Measurements from ENCODE around the gene RCN2. TPM values are rescaled to one million over a fixed set of nuclear protein-coding genes. Genes with fewer than 3 reads are reported as not detected.

Gene RCN2
- total RNA-seq, 2 experiments from 2014 or later = 21.8 to 21.9 TPM

DNA sequence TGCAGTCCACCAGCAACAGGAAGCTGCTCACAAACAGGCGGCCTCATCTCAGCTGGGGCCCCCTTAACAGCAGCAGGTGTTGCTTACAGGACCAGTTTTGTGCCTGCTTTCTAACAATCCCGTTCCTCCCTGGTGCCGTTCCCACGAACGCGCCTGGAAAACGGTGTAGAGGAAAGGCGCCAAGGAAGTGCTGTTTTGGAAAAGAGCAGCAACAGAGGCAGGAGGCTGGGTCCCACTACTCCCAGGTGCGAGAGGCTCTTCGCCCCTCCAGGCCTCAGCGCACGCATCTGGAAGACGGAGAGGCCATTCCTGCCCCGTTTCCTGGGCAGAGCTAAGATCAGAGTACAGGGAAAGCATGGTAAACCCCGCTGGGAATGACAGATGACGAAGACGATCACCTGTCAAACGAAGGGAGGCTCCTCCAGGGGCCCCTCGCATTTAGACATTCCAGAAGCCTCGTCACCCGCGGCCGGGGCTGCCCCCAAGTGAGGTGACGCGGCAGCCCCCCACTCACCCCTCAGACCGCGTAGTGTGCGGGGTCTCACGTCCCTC, 27.0 kb upstream of the RCN2 start:
- H3K27ac Mint-ChIP-seq = peak overlapping the region; percentile 91
- no peaks in the 10 kb centered on the region for H3K9me3 Mint-ChIP-seq
- intact Hi-C loops (cut with micrococcal nuclease) = loop anchor here (10.0 kb wide), 1 partner anchor 110 kb away; no protein-coding TSS in a partner anchor
- ChIA-PET CTCF (interaction anchor here (0.7 to 1.2 kb wide), 4 partner anchors 23 to 69 kb away, joined by 3 to 4 read pairs (median 4); no protein-coding TSS in a partner anchor), POLR2A (interaction anchor here (0.9 to 1.2 kb wide), 2 partner anchors 20 to 26 kb away, joined by 3 to 4 read pairs; no protein-coding TSS in a partner anchor)
- H3K27me3 Mint-ChIP-seq = no peaks in the 10 kb centered on the region
- TF ChIP-seq, protein P1, sequence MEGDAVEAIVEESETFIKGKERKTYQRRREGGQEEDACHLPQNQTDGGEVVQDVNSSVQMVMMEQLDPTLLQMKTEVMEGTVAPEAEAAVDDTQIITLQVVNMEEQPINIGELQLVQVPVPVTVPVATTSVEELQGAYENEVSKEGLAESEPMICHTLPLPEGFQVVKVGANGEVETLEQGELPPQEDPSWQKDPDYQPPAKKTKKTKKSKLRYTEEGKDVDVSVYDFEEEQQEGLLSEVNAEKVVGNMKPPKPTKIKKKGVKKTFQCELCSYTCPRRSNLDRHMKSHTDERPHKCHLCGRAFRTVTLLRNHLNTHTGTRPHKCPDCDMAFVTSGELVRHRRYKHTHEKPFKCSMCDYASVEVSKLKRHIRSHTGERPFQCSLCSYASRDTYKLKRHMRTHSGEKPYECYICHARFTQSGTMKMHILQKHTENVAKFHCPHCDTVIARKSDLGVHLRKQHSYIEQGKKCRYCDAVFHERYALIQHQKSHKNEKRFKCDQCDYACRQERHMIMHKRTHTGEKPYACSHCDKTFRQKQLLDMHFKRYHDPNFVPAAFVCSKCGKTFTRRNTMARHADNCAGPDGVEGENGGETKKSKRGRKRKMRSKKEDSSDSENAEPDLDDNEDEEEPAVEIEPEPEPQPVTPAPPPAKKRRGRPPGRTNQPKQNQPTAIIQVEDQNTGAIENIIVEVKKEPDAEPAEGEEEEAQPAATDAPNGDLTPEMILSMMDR (IDR thresholded peaks at IDR 0.05) = no peak
- peak overlapping the region; percentile 91 for H3K4me3 Mint-ChIP-seq
- peaks cover 36% of the 10 kb centered on the region for H3K4me1 Mint-ChIP-seq (ENCODE audit: low read depth)
- ATAC-seq (no peak), DNase-seq (peak; percentile 62)
- H3K36me3 Mint-ChIP-seq (ENCODE audit: low read depth) = peaks cover 14% of the 10 kb centered on the region

DNA sequence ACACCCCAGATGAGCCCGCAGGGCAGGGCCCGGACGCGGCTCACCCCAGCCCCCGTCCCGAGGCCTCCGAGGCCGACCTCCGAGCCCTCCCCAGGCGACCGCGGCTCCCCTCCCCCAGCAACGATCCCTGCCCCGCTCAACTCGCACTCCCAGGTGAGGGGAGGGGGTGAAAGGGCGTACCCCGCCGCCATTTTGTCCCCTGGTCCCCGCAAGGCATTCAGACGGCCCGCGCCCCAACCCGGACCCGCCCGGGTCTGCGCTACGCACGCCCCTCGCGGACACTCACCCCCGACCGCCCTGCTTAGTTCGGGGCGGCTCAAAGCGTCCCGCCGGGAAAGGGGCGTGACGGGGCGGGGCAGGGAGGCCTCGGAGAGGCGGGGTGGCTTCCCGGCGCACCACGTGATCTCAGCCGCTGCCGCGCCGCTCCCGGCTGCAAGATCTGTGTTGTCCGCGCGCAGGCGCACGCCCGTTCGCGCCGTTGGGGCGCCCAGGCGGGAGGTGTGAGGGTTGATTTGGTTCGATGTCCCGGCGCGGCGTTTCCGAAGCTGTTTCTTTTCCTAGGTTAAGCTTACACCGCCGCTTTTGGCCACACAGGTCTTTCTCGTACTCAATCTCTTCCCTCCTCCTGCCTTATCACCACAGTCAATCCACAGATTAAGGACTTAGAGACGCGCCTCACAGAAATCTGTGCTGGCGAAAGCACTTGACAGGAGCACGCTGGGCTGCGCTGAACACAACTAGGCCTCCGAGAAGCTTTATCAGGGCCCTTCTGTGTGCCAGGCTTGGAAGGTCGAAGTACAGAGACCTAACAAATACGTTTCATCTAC, 26.3 kb upstream of the RCN2 start, which contains the start of gene SCAPER:
TSS of gene SCAPER (minus strand) at position 328 of the 827 bp plus-strand sequence. CDS start 21,523 bp downstream, outside the sequence.
- intact Hi-C loops (cut with micrococcal nuclease) = loop anchor here (10.0 kb wide), 1 partner anchor 110 kb away; no protein-coding TSS in a partner anchor
- CTCF ChIA-PET = interaction anchor here (0.9 to 1.2 kb wide), 2 partner anchors 26 to 68 kb away, joined by 3 to 4 read pairs; no protein-coding TSS in a partner anchor

DNA sequence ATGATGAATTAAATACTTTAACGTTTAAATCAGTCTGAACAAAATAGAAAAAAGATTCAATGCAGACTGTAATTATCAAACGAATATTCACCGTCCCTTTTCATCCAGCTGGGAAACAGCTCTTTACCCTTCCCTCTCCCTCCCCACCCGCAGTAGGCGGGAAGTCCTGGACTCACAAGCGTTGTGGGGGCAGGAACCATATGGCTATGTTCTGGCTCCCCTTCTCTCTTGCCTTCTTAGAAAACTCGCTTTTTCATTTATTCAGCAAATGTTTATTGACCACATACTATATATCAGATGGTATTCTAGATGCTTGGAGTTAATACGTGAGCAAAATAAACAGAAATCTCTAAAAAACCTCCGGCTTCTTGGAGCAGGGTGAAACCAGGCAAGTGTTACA, 25.7 kb upstream of the RCN2 start:
- Mint-ChIP-seq H3K9me3 (no peaks in the 10 kb centered on the region), H3K27me3 (no peaks in the 10 kb centered on the region), H3K4me3 (peak overlapping the region; percentile 91), H3K36me3 (ENCODE audit: low read depth) (peaks cover 8% of the 10 kb centered on the region), H3K4me1 (ENCODE audit: low read depth) (peaks cover 33% of the 10 kb centered on the region), H3K27ac (peak overlapping the region; percentile 91)
- intact Hi-C loops (cut with micrococcal nuclease) = loop anchor here (10.0 kb wide), 1 partner anchor 109 kb away; no protein-coding TSS in a partner anchor
- POLR2A ChIA-PET = interaction anchor here (0.7 to 1.3 kb wide), 9 partner anchors 10 to 1538 kb away, joined by 3 to 9 read pairs (median 4); no protein-coding TSS in a partner anchor
- DNase-seq (no peak), ATAC-seq (no peak)
- CTCF ChIA-PET = no interaction called here
- TF ChIP-seq, protein P1 (IDR thresholded peaks at IDR 0.05) = no peak

More for the DNA sequence above, 26.3 kb upstream of the RCN2 start, which contains the start of gene SCAPER:
- peak within 1 kb of the TSS; percentile 91 for H3K4me3 Mint-ChIP-seq
- peak; percentile 89 for ATAC-seq
- POLR2A ChIA-PET = interaction anchor here (0.7 to 1.3 kb wide), 9 partner anchors 11 to 1537 kb away, joined by 3 to 9 read pairs (median 4); no protein-coding TSS in a partner anchor
- H3K4me1 Mint-ChIP-seq (ENCODE audit: low read depth) = peaks cover 36% of the 10 kb centered on the region
- H3K27me3 Mint-ChIP-seq = no peaks in the 10 kb centered on the region
- peaks cover 12% of the 10 kb centered on the region for H3K36me3 Mint-ChIP-seq (ENCODE audit: low read depth)
- DNase-seq = peak; percentile 94
- H3K27ac Mint-ChIP-seq = peak within 1 kb of the TSS; percentile 91
- TF ChIP-seq, protein P1 (IDR thresholded peaks at IDR 0.05) = no peak
- no peaks in the 10 kb centered on the region for H3K9me3 Mint-ChIP-seq

DNA sequence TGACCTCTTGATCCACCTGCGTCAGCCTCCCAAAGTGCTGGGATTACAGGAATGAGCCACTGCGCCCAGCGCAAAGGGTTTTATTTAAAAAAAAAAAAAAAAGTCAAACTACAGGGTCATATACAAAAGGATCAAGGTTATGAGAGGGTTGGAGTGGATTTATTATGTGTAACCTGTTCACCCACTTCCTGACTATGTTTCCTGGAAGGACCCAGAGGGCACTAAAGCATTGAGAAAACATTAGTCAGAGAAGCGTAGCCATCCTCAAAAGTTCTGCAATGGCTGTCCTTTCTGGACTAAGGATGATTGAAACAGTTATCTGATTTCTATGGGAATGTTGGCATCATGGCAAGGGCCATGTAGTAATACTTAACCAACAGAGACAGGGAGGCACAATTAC, 19.1 kb upstream of the RCN2 start:
- no peak overlapping the region for H3K27ac Mint-ChIP-seq
- peaks cover 3% of the 10 kb centered on the region for H3K27me3 Mint-ChIP-seq
- no peak for ATAC-seq
- no peaks in the 10 kb centered on the region for H3K9me3 Mint-ChIP-seq
- DNase-seq = no peak
- TF ChIP-seq, protein P1 (IDR thresholded peaks at IDR 0.05) = no peak
- intact Hi-C loops (cut with micrococcal nuclease) = no loop called here
- no peaks in the 10 kb centered on the region for H3K4me1 Mint-ChIP-seq (ENCODE audit: low read depth)
- H3K4me3 Mint-ChIP-seq = no peak overlapping the region
- ChIA-PET CTCF (no interaction called here), POLR2A (no interaction called here)
- no peaks in the 10 kb centered on the region for H3K36me3 Mint-ChIP-seq (ENCODE audit: low read depth)

Data from activated CD8-positive, alpha-beta T cell treated with anti-CD3 and anti-CD28 coated beads for 36 hours (primary cell).